Calu3 (cell line): Measurements from ENCODE around the gene PNO1. TPM values are rescaled to one million over a fixed set of nuclear protein-coding genes. Genes with fewer than 3 reads are reported as not detected.

Experiments used
- BruUV-seq: library from RNA; stranded (reverse); fragments of 400-500 nt; replicated peaks from 2 replicates; lab custom pipeline; 2021; lab: Mats Ljungman, UMichigan
- CTCF ChIA-PET: fragments of 300-600 bp; sonication (Branson Sonifier 250); formaldehyde crosslinking; loops from one replicate; lab custom pipeline; 2022; ENCODE audit warnings: antibody characterized with exemption; lab: Charles Lee
- DNase-seq: peaks from one replicate; pipeline ENCODE4 v3.0.0; 2022
- H3K27ac Mint-ChIP-seq: one replicate; pipeline ENCODE4 v1.8.0; 2022; ENCODE audit warnings: mixed read lengths; ENCODE audit not compliant: unreplicated experiment
- H3K27me3 Mint-ChIP-seq: one replicate; pipeline ENCODE4 v1.8.0; 2022; ENCODE audit warnings: mixed read lengths; ENCODE audit not compliant: unreplicated experiment
- H3K36me3 Mint-ChIP-seq: one replicate; pipeline ENCODE4 v1.8.0; 2022; ENCODE audit warnings: mild to moderate bottlenecking, moderate library complexity, mixed read lengths; ENCODE audit not compliant: insufficient read depth, unreplicated experiment
- H3K4me1 Mint-ChIP-seq: one replicate; pipeline ENCODE4 v1.8.0; 2022; ENCODE audit warnings: mild to moderate bottlenecking, low read depth, mixed read lengths; ENCODE audit not compliant: unreplicated experiment
- H3K4me3 Mint-ChIP-seq: one replicate; pipeline ENCODE4 v1.8.0; 2022; ENCODE audit warnings: mild to moderate bottlenecking, low read depth, moderate library complexity, mixed read lengths; ENCODE audit not compliant: unreplicated experiment
- H3K9me3 Mint-ChIP-seq: one replicate; pipeline ENCODE4 v1.8.0; 2022; ENCODE audit warnings: low read depth, mixed read lengths; ENCODE audit not compliant: unreplicated experiment
- intact Hi-C: fragments of 100-400 bp; cut with micrococcal nuclease; formaldehyde crosslinking; loops from one replicate; pipeline ENCODE4 v1.10.0; 2022; ENCODE audit not compliant: unreplicated experiment
- total RNA-seq: library from RNA; stranded (reverse); gene quantifications from 2 replicates; pipeline ENCODE4 v1.2.3, GENCODE V29; 2022
- TF ChIP-seq, protein P1 (sequence below): fragments of 200-600 bp; IDR thresholded peaks from one replicate; pipeline ENCODE4 v1.8.0; 2022; ENCODE audit warnings: antibody characterized with exemption; ENCODE audit not compliant: unreplicated experiment

Gene PNO1
- total RNA-seq, 1 experiment from 2014 or later = 23.6 TPM

DNA sequence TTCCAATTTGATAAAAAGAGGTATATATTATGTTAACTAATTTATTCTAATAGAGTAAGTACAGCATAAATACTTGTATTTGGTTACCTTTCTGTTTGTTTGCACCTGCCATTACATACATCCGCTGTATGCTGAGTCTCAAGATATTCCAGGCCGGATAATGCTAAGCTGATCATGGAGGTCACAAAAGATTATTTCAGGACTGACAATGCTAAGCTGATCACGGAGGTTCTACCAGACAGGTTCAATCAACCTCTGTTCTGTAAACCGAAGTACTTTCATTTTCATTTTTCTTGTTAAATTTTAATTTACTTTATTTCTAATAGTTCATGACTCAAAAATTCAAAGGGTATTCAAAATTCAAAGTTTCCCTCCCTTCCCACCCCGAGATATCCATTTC, 31.1 kb downstream of the PNO1 start:
- intact Hi-C loops = no loop called here
- Mint-ChIP-seq H3K4me1 (peaks cover 20% of the 10 kb centered on the region), H3K27ac (no peak overlapping the region), H3K27me3 (no peaks in the 10 kb centered on the region), H3K4me3 (no peak overlapping the region), H3K9me3 (no peaks in the 10 kb centered on the region), H3K36me3 (peaks cover 32% of the 10 kb centered on the region)
- TF ChIP-seq, protein P1, sequence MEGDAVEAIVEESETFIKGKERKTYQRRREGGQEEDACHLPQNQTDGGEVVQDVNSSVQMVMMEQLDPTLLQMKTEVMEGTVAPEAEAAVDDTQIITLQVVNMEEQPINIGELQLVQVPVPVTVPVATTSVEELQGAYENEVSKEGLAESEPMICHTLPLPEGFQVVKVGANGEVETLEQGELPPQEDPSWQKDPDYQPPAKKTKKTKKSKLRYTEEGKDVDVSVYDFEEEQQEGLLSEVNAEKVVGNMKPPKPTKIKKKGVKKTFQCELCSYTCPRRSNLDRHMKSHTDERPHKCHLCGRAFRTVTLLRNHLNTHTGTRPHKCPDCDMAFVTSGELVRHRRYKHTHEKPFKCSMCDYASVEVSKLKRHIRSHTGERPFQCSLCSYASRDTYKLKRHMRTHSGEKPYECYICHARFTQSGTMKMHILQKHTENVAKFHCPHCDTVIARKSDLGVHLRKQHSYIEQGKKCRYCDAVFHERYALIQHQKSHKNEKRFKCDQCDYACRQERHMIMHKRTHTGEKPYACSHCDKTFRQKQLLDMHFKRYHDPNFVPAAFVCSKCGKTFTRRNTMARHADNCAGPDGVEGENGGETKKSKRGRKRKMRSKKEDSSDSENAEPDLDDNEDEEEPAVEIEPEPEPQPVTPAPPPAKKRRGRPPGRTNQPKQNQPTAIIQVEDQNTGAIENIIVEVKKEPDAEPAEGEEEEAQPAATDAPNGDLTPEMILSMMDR = no peak
- DNase-seq = no peak
- CTCF ChIA-PET = no interaction called here
- BruUV-seq = no TSS peak

DNA sequence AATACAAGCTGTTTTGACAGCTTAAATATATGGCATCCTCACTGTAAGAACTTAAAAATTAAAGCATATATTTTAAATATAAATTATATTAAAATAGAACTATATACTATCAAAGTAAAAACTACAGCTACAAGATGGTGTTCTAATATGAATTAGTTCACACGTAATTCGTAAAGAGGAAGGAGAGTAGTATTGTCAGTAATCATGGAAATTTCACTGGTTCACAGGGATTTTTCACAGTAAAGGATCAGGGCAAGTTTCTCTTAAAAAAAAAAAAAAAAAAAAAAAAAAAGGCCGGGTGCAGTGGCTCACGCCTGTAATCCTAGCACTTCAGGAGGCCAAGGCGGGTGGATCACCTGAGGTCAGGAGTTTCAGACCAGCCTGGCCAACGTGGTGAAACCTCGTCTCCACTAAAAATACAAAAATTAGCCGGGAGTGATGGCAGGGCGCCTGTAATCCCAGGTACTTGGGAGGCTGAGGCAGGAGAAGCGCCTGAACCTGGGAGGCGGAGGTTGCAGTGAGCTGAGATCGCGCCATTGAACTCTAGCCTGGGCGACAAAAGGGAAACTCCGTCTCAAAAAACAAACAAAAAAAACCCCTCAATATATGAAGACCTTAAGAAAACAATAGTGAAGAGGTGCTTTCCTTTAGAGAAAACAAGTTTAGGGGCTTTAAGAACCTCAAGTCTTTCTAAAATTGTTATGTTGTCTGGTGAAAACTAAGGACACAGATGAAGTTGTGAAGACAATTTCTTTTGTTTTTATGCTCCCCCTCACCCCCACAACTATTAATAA, 32.5 kb downstream of the PNO1 start:
- Mint-ChIP-seq H3K4me3 (no peak overlapping the region), H3K27me3 (no peaks in the 10 kb centered on the region), H3K27ac (peak overlapping the region; percentile 58), H3K9me3 (no peaks in the 10 kb centered on the region), H3K4me1 (peaks cover 20% of the 10 kb centered on the region), H3K36me3 (peaks cover 22% of the 10 kb centered on the region)
- intact Hi-C loops = loop anchor here (5.0 kb wide), 1 partner anchor 47 kb away; no protein-coding TSS in a partner anchor
- CTCF ChIA-PET = interaction anchor here (0.6 kb wide), 1 partner anchor 49 kb away, joined by 3 read pairs; no protein-coding TSS in a partner anchor
- TF ChIP-seq, protein P1 = no peak
- no peak for DNase-seq
- no TSS peak for BruUV-seq

DNA sequence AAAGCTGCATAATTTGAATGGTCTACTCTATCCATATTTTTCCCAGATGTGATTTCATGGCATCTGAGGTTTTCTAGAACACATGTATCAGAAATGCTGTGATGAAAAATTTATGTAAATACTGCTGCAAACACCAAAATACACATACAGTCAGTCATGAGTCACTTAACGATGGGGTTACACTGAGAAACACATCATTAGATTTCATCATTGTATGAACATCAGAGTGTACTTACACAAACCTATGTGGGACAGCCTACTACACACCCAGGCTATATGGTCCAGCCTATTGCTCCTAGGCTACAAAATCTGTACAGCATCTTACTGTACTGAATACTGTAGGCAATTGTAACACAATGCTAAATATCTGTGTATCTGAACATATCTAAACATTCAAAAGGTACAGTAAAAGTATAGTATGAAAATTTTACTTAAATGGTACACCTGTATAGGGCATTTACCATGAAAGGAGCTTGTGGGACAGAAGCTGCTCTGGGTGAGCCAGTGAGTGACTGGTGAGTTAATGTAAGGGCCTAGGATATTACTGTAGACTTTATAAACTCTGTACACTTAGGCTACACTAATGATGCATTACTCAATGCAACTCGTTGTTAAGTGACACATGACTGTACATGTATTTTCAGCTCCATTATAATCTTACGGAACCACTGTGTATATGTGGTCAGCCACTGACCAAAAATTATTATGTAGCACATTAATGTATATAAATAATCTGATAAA, 33.5 kb downstream of the PNO1 start:
- TF ChIP-seq, protein P1 = no peak
- CTCF ChIA-PET = interaction anchor here (0.6 kb wide), 1 partner anchor 14 kb away, joined by 4 read pairs; no protein-coding TSS in a partner anchor

DNA sequence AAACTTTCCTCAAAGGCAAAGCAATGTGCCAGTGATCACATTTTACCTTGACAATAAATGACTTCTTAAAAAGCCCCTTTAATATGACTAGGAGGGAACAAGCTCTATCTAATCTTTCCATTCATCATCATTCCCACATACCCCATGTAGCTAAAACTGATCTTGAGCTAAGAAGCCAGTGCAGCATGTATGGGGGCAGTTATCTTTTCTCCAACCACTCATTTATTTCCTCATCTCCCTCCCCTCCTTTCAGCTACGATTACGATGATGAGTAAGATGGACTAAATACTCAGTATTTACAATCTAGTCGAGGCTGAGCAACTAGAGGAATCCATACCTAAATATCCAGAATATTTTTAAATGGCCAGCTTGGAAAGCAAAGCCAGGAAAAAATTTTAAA, 35.5 kb downstream of the PNO1 start:
- Mint-ChIP-seq H3K36me3 (no peaks in the 10 kb centered on the region), H3K9me3 (no peaks in the 10 kb centered on the region), H3K4me1 (peaks cover 20% of the 10 kb centered on the region), H3K27ac (peak overlapping the region; percentile 80), H3K27me3 (no peaks in the 10 kb centered on the region), H3K4me3 (peak overlapping the region; percentile 8)
- CTCF ChIA-PET = interaction anchor here (0.7 kb wide), 1 partner anchor 9 kb away, joined by 3 read pairs; no protein-coding TSS in a partner anchor
- DNase-seq = no peak
- intact Hi-C loops = loop anchor here (5.0 kb wide), 1 partner anchor 44 kb away; no protein-coding TSS in a partner anchor
- TF ChIP-seq, protein P1 = no peak
- no TSS peak for BruUV-seq

More for the DNA sequence above, 33.5 kb downstream of the PNO1 start:
- no TSS peak for BruUV-seq
- DNase-seq = no peak
- intact Hi-C loops = loop anchor here (5.0 kb wide), 1 partner anchor 46 kb away; no protein-coding TSS in a partner anchor
- Mint-ChIP-seq H3K9me3 (no peaks in the 10 kb centered on the region), H3K4me1 (peaks cover 20% of the 10 kb centered on the region), H3K27ac (peak overlapping the region; percentile 58), H3K4me3 (no peak overlapping the region), H3K36me3 (peaks cover 17% of the 10 kb centered on the region), H3K27me3 (no peaks in the 10 kb centered on the region)
